GM19467 (cell line): ENCODE results near the gene PSMA7.
A peak's percentile ranks its signal among the peaks of the same experiment; 100 is the strongest.
"Not testable (repeated sequence)": the region's sequence is repeated elsewhere in the genome, so short reads cannot be mapped to it uniquely, and the experiment has no call there.

ENCODE experiments used
- ATAC-seq: cut with Tn5 transposase; IDR thresholded peaks from one replicate; pipeline ENCODE4 v1.9.1; 2021; ENCODE audit warnings: mild to moderate bottlenecking, moderate library complexity; ENCODE audit not compliant: unreplicated experiment

Gene PSMA7

DNA sequence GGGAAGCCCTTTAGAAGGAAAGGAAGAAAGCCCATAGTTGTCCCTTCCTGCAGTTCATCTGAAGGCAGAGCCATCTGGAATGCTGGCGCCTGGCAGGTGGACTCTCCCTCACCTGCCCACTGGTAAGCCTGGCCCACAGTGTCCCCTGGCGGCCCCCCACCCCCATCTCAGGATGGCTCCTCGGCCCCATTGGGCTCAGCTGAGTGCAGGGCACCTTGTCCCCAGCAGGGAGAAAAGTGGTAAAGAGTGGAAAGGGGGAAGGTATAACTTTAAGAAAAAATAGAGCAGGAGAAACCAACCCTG is 13.0 kb upstream of the PSMA7 start:
- ATAC-seq = no peak

DNA sequence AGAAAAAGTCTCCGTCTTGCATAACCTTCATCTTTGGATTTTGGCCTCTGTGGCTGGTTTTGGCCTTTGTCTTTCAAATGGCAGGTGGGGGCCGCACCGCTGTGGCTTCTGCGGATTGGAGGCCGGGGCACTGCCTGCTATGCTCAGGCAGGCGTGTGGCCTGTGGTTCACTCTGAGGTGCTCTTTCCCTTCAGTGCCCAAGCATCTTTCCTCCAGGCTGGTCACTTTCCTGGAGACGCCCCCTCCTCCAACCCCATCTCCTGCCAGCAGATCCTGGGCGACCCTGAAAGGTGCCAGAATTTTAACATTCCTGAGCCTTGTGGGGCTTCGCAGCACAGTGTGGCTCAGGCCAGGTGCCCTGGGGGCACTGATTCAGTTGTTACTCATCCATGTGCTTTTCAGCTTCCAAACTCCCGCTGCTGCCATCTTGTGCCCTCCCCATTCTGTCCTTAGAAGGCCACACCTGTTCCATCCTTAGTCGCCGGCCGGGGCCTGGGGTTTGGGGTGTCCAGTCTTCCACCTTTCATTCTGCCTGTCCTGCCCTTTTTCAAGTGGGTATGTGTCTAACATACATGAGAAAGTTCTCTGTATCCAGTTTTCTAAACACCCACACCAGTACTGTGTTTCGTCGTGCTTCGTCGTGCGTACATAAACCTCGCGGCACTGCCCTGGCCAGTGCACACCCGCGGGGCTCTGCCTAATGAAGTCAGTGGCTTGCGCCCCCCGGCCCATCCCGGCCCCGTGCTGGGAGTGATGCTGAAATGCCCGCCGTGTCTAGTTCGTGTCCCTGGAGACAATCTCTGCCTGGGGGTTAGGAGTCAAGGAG is 12.4 kb upstream of the PSMA7 start:
- no peak for ATAC-seq

DNA sequence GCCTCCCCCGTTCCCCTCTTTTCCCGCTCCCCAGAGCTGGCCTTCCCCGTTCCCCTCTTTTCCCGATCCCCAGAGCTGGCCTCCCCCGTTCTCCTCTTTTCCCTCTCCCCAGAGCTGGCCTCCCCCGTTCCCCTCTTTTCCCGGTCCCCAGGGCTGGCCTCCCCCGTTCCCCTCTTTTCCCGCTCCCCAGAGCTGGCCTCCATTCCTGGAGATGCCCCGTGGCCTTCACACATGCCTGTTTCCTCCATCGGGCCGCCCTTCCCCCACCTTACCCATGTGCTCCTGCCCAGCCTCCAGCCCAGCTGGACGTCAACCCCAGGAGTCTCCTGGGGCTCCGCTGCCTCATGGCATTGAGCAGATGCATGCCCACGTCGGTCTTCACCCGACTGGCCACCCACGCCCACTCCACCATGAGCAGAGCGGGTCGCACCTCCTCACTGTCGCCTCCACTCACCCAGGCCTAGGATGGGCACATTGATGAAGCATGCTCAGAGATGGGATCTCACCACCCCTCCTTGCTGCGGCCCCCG is 8.7 kb upstream of the PSMA7 start:
- ATAC-seq = no peak

DNA sequence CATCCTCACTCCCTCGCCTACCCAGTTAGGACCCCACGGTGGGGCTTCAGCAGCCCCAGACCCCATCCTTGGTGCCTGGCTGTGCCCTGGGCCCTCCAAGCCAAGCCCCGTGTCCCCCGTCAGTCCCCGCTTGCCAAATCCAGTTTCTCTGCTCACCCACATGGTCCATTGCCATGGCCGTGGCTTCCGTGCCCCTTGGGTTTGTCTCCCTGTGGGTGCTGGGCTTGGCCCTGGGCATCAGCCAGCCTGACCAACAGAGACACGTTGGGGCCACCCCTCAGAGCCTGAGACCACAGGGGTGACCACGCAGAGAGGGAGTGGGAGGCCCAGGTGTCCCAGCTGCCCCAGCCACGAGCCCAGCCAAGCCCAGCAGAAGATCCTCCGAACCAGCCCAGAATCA is 8.0 kb upstream of the PSMA7 start:
- no peak for ATAC-seq

- no peak for ATAC-seq
Observed at GRCh38 chr20:62150310-62150575, 7.0 kb upstream of the PSMA7 start.

- ATAC-seq = no peak
Observed at GRCh38 chr20:62149532-62150309, 6.5 kb upstream of the PSMA7 start.

- no peak for ATAC-seq
Observed at GRCh38 chr20:62148908-62149314, 5.7 kb upstream of the PSMA7 start.

- ATAC-seq = not testable (repeated sequence)
Observed at GRCh38 chr20:62148383-62148782, 5.2 kb upstream of the PSMA7 start.

- ATAC-seq = no peak
Observed at GRCh38 chr20:62147528-62147927, 4.3 kb upstream of the PSMA7 start.

GRCh38 chr20:62147125-62147524 is 3.9 kb upstream of the PSMA7 start:
- ATAC-seq = no peak

- ATAC-seq = no peak
Observed at GRCh38 chr20:62146019-62146755, 3.0 kb upstream of the PSMA7 start.

DNA sequence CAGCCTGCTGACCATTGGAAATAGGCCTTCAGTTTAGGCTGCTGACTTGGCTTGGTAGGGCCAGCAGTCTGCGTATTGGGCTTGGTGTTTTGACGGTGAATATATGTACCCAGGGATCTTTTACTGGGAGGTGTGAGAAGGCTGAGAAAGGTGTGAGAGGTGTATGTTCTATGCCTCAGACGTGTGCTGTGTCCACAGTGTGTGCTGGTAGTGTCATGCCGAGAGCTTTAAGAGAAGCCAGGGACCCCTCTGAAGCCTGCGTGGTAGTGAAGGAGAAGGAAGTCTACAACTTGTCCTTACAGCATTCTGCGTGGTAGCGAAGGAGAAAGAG is 2.5 kb upstream of the PSMA7 start:
- ATAC-seq = no peak

DNA sequence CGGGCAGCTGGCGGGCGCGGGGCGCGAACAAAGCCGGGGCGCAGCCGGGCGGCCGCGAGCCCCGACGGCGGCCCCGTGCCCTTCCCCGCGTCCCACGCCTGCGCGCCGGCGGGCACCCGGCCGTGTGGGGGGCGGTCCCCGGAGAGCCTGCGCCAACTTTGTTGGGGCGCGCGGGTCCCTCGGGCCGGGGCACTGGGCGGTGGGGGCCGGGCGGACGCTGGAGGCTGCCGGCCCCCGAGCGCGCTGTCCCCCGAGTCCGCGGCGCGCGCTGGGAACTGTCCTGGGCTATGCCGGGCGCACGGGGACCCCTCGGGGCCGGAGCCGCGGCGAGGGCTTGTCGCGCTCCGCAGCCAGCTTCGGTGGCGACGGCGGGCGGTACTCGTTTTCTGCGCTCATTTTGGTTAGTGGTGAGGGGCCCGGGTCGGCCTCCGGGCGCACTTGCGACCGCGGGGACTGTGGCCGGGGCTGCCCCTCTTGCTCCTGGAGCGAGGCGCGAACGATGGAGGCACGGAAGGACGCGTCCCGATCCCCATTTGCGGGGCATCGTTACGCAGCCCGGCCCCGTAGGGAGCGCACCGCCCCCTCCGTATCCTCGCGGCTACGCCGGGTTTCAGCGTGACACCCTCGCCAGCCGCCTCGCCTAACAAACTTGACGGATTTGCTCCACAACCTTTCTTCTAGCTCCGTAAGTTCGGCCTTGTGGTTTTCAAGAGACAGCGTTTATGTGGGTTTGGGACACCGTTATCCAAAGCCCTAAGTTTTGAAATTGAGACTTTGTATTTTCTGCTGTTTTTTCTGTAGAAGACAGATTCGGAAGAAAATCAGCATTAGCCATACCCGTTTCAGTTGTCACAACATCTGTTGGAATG is 997 bp upstream of the PSMA7 start:
- peak; percentile 23 for ATAC-seq

GRCh38 chr20:62142252-62143080 is 728 bp downstream of the PSMA7 start:
- peak; percentile 14 for ATAC-seq

DNA sequence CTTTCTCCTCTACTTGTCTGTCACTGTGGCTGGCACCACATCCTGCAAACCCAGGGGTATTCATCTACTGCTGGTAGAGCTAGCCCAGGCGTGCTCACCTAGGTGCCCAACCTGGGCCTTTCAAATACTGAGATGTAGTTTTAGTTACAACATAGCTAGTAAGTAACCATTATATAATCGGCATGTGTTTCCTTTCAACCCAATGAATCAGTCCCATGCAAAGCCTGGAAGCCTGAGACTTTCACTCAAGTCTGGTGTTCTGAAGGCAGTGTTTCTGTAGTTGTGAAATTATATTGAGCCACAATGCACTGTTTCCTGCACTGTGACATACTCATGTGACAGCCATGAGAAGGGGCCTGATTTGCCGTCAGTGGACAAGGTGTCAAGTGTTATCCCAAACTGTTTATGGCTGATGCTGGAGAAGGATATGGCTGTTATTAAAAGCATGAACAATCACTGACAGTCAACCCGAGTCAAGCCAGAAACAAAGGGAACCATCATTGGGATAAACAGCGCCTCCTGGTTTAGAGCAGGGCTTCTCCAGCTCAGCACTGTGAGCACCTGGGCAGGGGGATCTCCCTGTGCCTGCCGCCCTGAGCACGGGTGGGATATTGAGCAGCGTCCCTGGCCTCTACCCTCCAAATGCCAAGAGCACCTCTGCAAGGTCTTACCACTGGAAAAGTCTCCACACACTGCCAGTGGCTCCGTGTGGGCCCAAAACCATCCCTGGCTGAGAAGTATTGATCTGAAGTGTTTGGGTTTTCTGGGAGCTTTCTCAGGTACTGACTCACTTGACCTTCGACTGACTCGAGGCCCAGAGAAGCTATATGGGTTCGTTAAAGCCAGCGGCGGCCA is 1.6 kb downstream of the PSMA7 start:
- no peak for ATAC-seq

DNA sequence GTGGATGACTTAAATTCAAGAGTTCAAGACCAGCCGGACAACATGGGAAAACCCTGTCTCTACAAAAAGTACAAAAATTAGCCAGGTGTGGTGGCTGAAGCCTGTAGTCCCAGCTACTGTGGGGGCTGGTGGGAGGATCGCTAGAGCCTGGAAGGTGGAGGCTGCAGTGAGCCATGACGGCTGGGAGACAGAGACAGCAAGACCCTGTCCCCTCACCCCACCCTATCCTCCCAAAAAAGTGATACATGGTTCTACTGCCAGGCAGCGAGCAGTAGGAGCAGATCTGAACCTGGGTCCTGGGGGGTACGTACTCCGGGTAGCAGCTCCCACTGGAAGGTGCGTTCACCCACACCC is 2.2 kb downstream of the PSMA7 start:
- no peak for ATAC-seq

GRCh38 chr20:62139636-62140035 is 3.6 kb downstream of the PSMA7 start:
- no peak for ATAC-seq

DNA sequence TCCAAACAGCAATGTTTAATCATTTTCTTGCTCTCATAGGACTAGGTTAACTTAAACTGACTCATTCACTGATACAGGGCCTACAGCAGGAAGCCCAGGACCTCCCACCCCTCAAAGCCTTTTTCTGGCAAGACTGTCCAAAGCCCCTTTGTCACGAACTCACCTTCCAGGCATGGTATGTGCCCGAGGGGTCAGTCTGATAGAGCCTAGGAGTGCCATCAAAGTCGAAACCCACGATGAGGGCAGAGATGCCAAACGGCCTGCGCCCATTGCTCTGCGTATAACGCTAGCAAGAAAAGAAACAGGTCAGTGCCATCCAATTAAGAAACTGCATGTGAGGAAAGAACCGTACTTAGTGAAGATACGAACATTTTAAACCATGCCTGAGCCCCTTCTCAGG is 4.3 kb downstream of the PSMA7 start:
- no peak for ATAC-seq

GRCh38 chr20:62138204-62138543 is 5.0 kb downstream of the PSMA7 start:
- no peak for ATAC-seq
